IMR-90 (cell line): ENCODE results near the gene PRKCB. TPM values are rescaled to one million over a fixed set of nuclear protein-coding genes. Genes with fewer than 3 reads are reported as not detected.

Experiments used
- ATAC-seq: fragments of 200-7000 bp; cut with Tn5 transposase; 2 replicates; pipeline ENCODE4 v1.9.1; 2020; ENCODE audit warnings: low read depth, mild to moderate bottlenecking, moderate library complexity
- BruUV-seq: library from RNA; stranded (reverse); fragments of 400-500 nt; replicated peaks from 2 replicates; lab custom pipeline; 2021; lab: Mats Ljungman, UMichigan
- CTCF ChIA-PET: fragments of 300-600 bp; formaldehyde crosslinking; extraction: SDS; loops from one replicate; lab custom pipeline; 2021; ENCODE audit warnings: antibody characterized with exemption; lab: Yijun Ruan, JAX
- POLR2A ChIA-PET: fragments of 300-600 bp; sonication (Branson Sonifier 250); formaldehyde crosslinking; loops from one replicate; lab custom pipeline; 2022; ENCODE audit warnings: antibody characterized with exemption; ENCODE audit not compliant: unreplicated experiment; lab: Charles Lee
- DNase-seq: peaks from one replicate; pipeline ENCODE4 v3.0.0; 2013
- H2AFZ ChIP-seq: replicated peaks from 2 replicates; pipeline ENCODE3; 2013; ENCODE audit warnings: low read length, mild to moderate bottlenecking; ENCODE audit not compliant: poor library complexity
- H2AK5ac ChIP-seq: 2 replicates; pipeline ENCODE4 v1.6.1; 2013; ENCODE audit warnings: low read depth, low read length, inconsistent platforms
- H2AK9ac ChIP-seq: replicated peaks from 2 replicates; pipeline ENCODE3; 2013; ENCODE audit warnings: mild to moderate bottlenecking, low read depth, low read length, moderate library complexity; ENCODE audit not compliant: poor library complexity
- H2BK120ac ChIP-seq: 2 replicates; pipeline ENCODE4 v1.6.1; 2013; ENCODE audit warnings: low read depth, low read length, inconsistent platforms
- H2BK15ac ChIP-seq: 3 replicates; pipeline ENCODE4 v1.6.1; 2013; ENCODE audit warnings: low read depth, low read length, inconsistent platforms
- H2BK20ac ChIP-seq: 2 replicates; pipeline ENCODE4 v1.6.1; 2013; ENCODE audit warnings: low read depth, mild to moderate bottlenecking, inconsistent platforms, low read length, moderate library complexity
- H2BK5ac ChIP-seq: 2 replicates; pipeline ENCODE4 v1.6.1; 2013; ENCODE audit warnings: mild to moderate bottlenecking, low read depth, low read length, inconsistent platforms; ENCODE audit not compliant: poor library complexity, severe bottlenecking
- H3K14ac ChIP-seq: replicated peaks from 2 replicates; pipeline ENCODE4 v1.6.1; 2013; ENCODE audit warnings: low read depth, low read length, inconsistent platforms
- H3K18ac ChIP-seq: 2 replicates; pipeline ENCODE4 v1.6.1; 2013; ENCODE audit warnings: low read depth, low read length, control low read depth
- H3K23ac ChIP-seq: 2 replicates; pipeline ENCODE4 v1.6.1; 2013; ENCODE audit warnings: low read depth, low read length, inconsistent platforms
- H3K27ac ChIP-seq: 2 replicates; pipeline ENCODE4 v1.5.1; 2013; ENCODE audit warnings: mild to moderate bottlenecking, control low read depth, low read length; ENCODE audit not compliant: insufficient read depth
- H3K27me3 ChIP-seq: 2 replicates; pipeline ENCODE4 v1.6.1; 2013; ENCODE audit warnings: low read length; ENCODE audit not compliant: control insufficient read depth, insufficient read depth
- H3K36me3 ChIP-seq: 2 replicates; pipeline ENCODE4 v1.6.1; 2013; ENCODE audit warnings: low read length, mixed read lengths; ENCODE audit not compliant: control insufficient read depth, insufficient read depth
- H3K4ac ChIP-seq: 2 replicates; pipeline ENCODE4 v1.6.1; 2013; ENCODE audit warnings: low read depth, low read length, inconsistent platforms
- H3K4me1 ChIP-seq: 2 replicates; pipeline ENCODE4 v1.6.1; 2013; ENCODE audit warnings: low read length, mixed read lengths; ENCODE audit not compliant: control insufficient read depth, insufficient read depth
- H3K4me2 ChIP-seq: 2 replicates; pipeline ENCODE4 v1.6.1; 2013; ENCODE audit warnings: low read depth, mild to moderate bottlenecking, control low read depth, low read length, moderate library complexity
- H3K4me3 ChIP-seq: 2 replicates; pipeline ENCODE4 v1.5.1; 2013; ENCODE audit warnings: low read depth, mild to moderate bottlenecking, control low read depth, low read length, moderate library complexity; ENCODE audit not compliant: insufficient read depth
- H3K56ac ChIP-seq: 2 replicates; pipeline ENCODE4 v1.6.1; 2013; ENCODE audit warnings: low read length, inconsistent platforms; ENCODE audit not compliant: insufficient read depth; ENCODE audit errors: extremely low read depth
- H3K79me1 ChIP-seq, 2 experiments: 2 replicates each; pipeline ENCODE4 v1.6.1; 2013; ENCODE audit warnings: low read length in 2 of 2, inconsistent platforms in 1 of 2, low read depth in 1 of 2
- H3K9ac ChIP-seq: 2 replicates; pipeline ENCODE4 v1.6.1; 2013; ENCODE audit warnings: low read depth, low read length, control low read depth
- H3K9me1 ChIP-seq: 2 replicates; pipeline ENCODE4 v1.6.1; 2013; ENCODE audit warnings: low read length, inconsistent platforms; ENCODE audit not compliant: insufficient read depth
- H3K9me3 ChIP-seq: 2 replicates; pipeline ENCODE4 v1.6.1; 2013; ENCODE audit warnings: low read length; ENCODE audit not compliant: control insufficient read depth, insufficient read depth
- H4K20me1 ChIP-seq: 2 replicates; pipeline ENCODE4 v1.6.1; 2013; ENCODE audit warnings: low read length, inconsistent platforms; ENCODE audit not compliant: insufficient read depth
- H4K5ac ChIP-seq: 2 replicates; pipeline ENCODE4 v1.6.1; 2013; ENCODE audit warnings: mild to moderate bottlenecking, low read depth, low read length, control low read depth
- H4K8ac ChIP-seq, 2 experiments: 2 replicates each; pipeline ENCODE4 v1.6.1; 2013; ENCODE audit warnings: low read depth in 2 of 2, low read length in 2 of 2, control low read depth in 1 of 2, inconsistent platforms in 1 of 2
- H4K91ac ChIP-seq: 2 replicates; pipeline ENCODE4 v1.6.1; 2013; ENCODE audit warnings: low read depth, low read length, inconsistent platforms; ENCODE audit not compliant: insufficient read depth
- BHLHE40 ChIP-seq: fragments of 150-350 bp; IDR thresholded peaks from 2 replicates; pipeline ENCODE4 v1.6.1; 2016; ENCODE audit warnings: mild to moderate bottlenecking, low read depth, low read length
- CEBPB ChIP-seq: IDR thresholded peaks from 2 replicates; pipeline ENCODE4 v1.6.1; 2012; ENCODE audit warnings: low read depth, low read length, improper control_type of control experiment
- CHD1 ChIP-seq: IDR thresholded peaks from 2 replicates; pipeline ENCODE4 v1.6.1; 2012; ENCODE audit warnings: low read depth, low read length, improper control_type of control experiment
- ELK1 ChIP-seq: fragments of 150-350 bp; IDR thresholded peaks from 2 replicates; pipeline ENCODE4 v1.6.1; 2016; ENCODE audit warnings: low read depth, mild to moderate bottlenecking, low read length, moderate library complexity, borderline replicate concordance
- MAZ ChIP-seq: IDR thresholded peaks from 2 replicates; pipeline ENCODE4 v1.6.1; 2012; ENCODE audit warnings: low read depth, mild to moderate bottlenecking, low read length, improper control_type of control experiment, moderate library complexity, borderline replicate concordance
- MXI1 ChIP-seq: IDR thresholded peaks from 2 replicates; pipeline ENCODE4 v1.6.1; 2012; ENCODE audit warnings: low read depth, mild to moderate bottlenecking, low read length, moderate library complexity, borderline replicate concordance
- NFE2L2 ChIP-seq: fragments of 150-350 bp; IDR thresholded peaks from 2 replicates; pipeline ENCODE4 v1.6.1; 2016; ENCODE audit warnings: low read depth, mild to moderate bottlenecking, low read length
- RAD21 ChIP-seq: IDR thresholded peaks from 2 replicates; pipeline ENCODE4 v1.6.1; 2012; ENCODE audit warnings: low read length, improper control_type of control experiment
- RCOR1 ChIP-seq: IDR thresholded peaks from 2 replicates; pipeline ENCODE4 v1.6.1; 2012; ENCODE audit warnings: mild to moderate bottlenecking, low read length, improper control_type of control experiment; ENCODE audit not compliant: insufficient replicate concordance
- RFX5 ChIP-seq: IDR thresholded peaks from 2 replicates; pipeline ENCODE4 v1.8.0; 2012; ENCODE audit warnings: low read depth, mild to moderate bottlenecking, low read length, moderate library complexity
- SMC3 ChIP-seq: fragments of 150-350 bp; IDR thresholded peaks from 2 replicates; pipeline ENCODE4 v1.6.1; 2016; ENCODE audit warnings: low read depth, mild to moderate bottlenecking, antibody characterized with exemption, low read length, moderate library complexity
- USF2 ChIP-seq: fragments of 150-350 bp; IDR thresholded peaks from 2 replicates; pipeline ENCODE4 v1.6.1; 2017; ENCODE audit warnings: mild to moderate bottlenecking, antibody characterized with exemption, low read length, low read depth
- WGBS, 2 experiments: methylation state at CpG; one replicate each; pipeline versions ENCODE4 v1.1.5 to v1.1.7; 2013; ENCODE audit warnings: missing lambda C conversion rate in 2 of 2; ENCODE audit not compliant: insufficient read length in 1 of 2; ENCODE audit errors: extremely low coverage in 2 of 2; 5-methylcytosine and 5-hydroxymethylcytosine counted together
- dilution Hi-C: fragments of 300-500 bp; cut with HindIII; formaldehyde crosslinking; loops from one replicate; pipeline ENCODE4 v1.14.3; 2018; ENCODE audit warnings: low sequenced_read_pairs; ENCODE audit not compliant: unreplicated experiment
- in situ Hi-C: fragments of 300-500 bp; cut with MboI; formaldehyde crosslinking; loops from 3 replicates; pipeline ENCODE4 v1.14.3; 2019; ENCODE audit warnings: low sequenced_read_pairs, inconsistent platforms, mixed read lengths
- intact Hi-C: fragments of 100-400 bp; cut with micrococcal nuclease; formaldehyde crosslinking; loops from 2 replicates; pipeline ENCODE4 v1.10.0; 2022
- polyA plus RNA-seq, 3 experiments: library from polyadenylated mRNA; depleted of rRNA; stranded (reverse); fragments of >200 nt; gene quantifications; 2 replicates each; pipeline ENCODE4 v1.2.3, GENCODE V29; 2012; ENCODE audit warnings: low replicate concordance in 1 of 3
- total RNA-seq: library from RNA; depleted of rRNA; stranded (reverse); fragments of >200 nt; gene quantifications from 2 replicates; pipeline ENCODE4 v1.2.3, GENCODE V29; 2012

Gene PRKCB
- total and polyA plus RNA-seq, 2 of the 4 experiments (the other 2 are of a cell fraction) = under 0.01 TPM; not detected in 1

- TF ChIP-seq ELK1 (no peak), BHLHE40 (no peak), CHD1 (no peak)
Measured at GRCh38 chr16:24077292-24077691, 241.5 kb downstream of the PRKCB start (continued).

- Histone ChIP-seq H4K5ac (no peak overlapping the region), H2AK5ac (no peak overlapping the region), H3K4me2 (no peak overlapping the region), H2BK120ac (no peak overlapping the region), H3K4me1 (no peaks in the 10 kb centered on the region), H3K27ac (no peak overlapping the region), H3K4me3 (no peak overlapping the region), H4K8ac (no peak overlapping the region), H3K79me1 (no peaks in the 10 kb centered on the region), H4K20me1 (no peaks in the 10 kb centered on the region), H3K9me1 (no peaks in the 10 kb centered on the region), H2AFZ (no peak overlapping the region), H4K91ac (no peak overlapping the region), H2BK20ac (no peak overlapping the region), H3K36me3 (no peaks in the 10 kb centered on the region), H3K23ac (no peak overlapping the region), H3K9ac (no peak overlapping the region), H3K9me3 (no peaks in the 10 kb centered on the region), H3K56ac (no peak overlapping the region), H3K18ac (no peak overlapping the region), H2BK15ac (no peak overlapping the region), H2AK9ac (no peak overlapping the region), H2BK5ac (no peak overlapping the region), H3K14ac (no peak overlapping the region), H3K4ac (no peak overlapping the region), H3K27me3 (no peaks in the 10 kb centered on the region)
- BruUV-seq = no TSS peak
- dilution Hi-C loops (no loop called here), in situ Hi-C loops (no loop called here), intact Hi-C loops (no loop called here)
- 0% methylated on average over 1 of the region's 8 CpGs; no CpG with 5 or more reads in 1 of the 2 experiments for WGBS, 2 experiments
- ChIA-PET CTCF (no interaction called here), POLR2A (no interaction called here)
- ATAC-seq = no peak
- no peak for TF ChIP-seq RFX5
- no peak for TF ChIP-seq USF2
- TF ChIP-seq CEBPB = no peak
- no peak for TF ChIP-seq RCOR1
- TF ChIP-seq RAD21 = no peak
- no peak for TF ChIP-seq SMC3
- no peak for TF ChIP-seq BHLHE40
- TF ChIP-seq ELK1 = no peak
- no peak for TF ChIP-seq MAZ
- TF ChIP-seq NFE2L2 = no peak
- TF ChIP-seq MXI1 = no peak
- no peak for DNase-seq
Measured at GRCh38 chr16:24077966-24078365, 242.2 kb downstream of the PRKCB start.
